Suprapubic skin (tissue), 4 donors: ENCODE results near the gene TMEM267. TPM values are rescaled to one million over a fixed set of nuclear protein-coding genes. Genes with fewer than 3 reads are reported as not detected.
A peak's percentile ranks its signal among the peaks of the same experiment; 100 is the strongest.

Experiments
- DNase-seq, 2 donors: peaks; one replicate each; pipeline ENCODE4 v3.0.0-alpha.2; 2019; ENCODE audit warnings: low spot score in 2 of 2
- H3K27ac ChIP-seq: fragments of 200-600 bp; sonication (generic); one replicate; pipeline ENCODE4 v1.5.1; 2019
- H3K27me3 ChIP-seq: fragments of 200-600 bp; sonication (generic); one replicate; pipeline ENCODE4 v1.5.1; 2019
- H3K36me3 ChIP-seq: fragments of 200-600 bp; sonication (generic); one replicate; pipeline ENCODE4 v1.5.1; 2019
- H3K4me1 ChIP-seq: fragments of 200-600 bp; sonication (generic); one replicate; pipeline ENCODE4 v1.5.1; 2019
- H3K4me3 ChIP-seq: fragments of 200-600 bp; sonication (generic); one replicate; pipeline ENCODE4 v1.5.1; 2019; ENCODE audit warnings: mild to moderate bottlenecking
- H3K9me3 ChIP-seq: fragments of 200-600 bp; sonication (generic); one replicate; pipeline ENCODE4 v1.5.1; 2019
- EP300 ChIP-seq: sonication (generic); formaldehyde crosslinking; IDR thresholded peaks from one replicate; pipeline ENCODE4 v1.6.1; 2017; ENCODE audit warnings: antibody characterized with exemption
- POLR2A ChIP-seq, 2 donors: fragments of 450-650 bp; IDR thresholded peaks; one replicate each; pipeline ENCODE4 v1.6.1; 2017; ENCODE audit warnings: antibody characterized with exemption in 2 of 2, mild to moderate bottlenecking in 2 of 2, moderate library complexity in 2 of 2
- POLR2AphosphoS5 ChIP-seq, 3 donors: sonication (generic); formaldehyde crosslinking; IDR thresholded peaks; one replicate each; pipeline ENCODE4 v1.6.1; 2017; ENCODE audit warnings: antibody characterized with exemption in 3 of 3
- WGBS: methylation state at CpG from one replicate; pipeline ENCODE4 v1.1.5; 2018; 5-methylcytosine and 5-hydroxymethylcytosine counted together
- total RNA-seq, 4 donors: library from RNA; depleted of rRNA; stranded (reverse); fragments of >200 nt; gene quantifications; one replicate each; pipeline ENCODE4 v1.1.0, GENCODE V29; 2016
- TF ChIP-seq, protein P1 (sequence below), 2 donors: fragments of 200-600 bp in 1 of 2; fragments of 450-650 bp in 1 of 2; sonication (generic) in 1 of 2; IDR thresholded peaks; one replicate each; pipeline ENCODE4 v1.5.1; 2016 to 2019; ENCODE audit warnings: antibody characterized with exemption in 2 of 2, mild to moderate bottlenecking in 1 of 2, moderate library complexity in 1 of 2

TMEM267 gene, protein sequence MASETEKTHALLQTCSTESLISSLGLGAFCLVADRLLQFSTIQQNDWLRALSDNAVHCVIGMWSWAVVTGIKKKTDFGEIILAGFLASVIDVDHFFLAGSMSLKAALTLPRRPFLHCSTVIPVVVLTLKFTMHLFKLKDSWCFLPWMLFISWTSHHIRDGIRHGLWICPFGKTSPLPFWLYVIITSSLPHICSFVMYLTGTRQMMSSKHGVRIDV
- total RNA-seq: 10 to 100 TPM in 2 of 4 donors, 1 to 10 TPM in 2; 4.8 to 13.4 (median 10.6) TPM

DNA sequence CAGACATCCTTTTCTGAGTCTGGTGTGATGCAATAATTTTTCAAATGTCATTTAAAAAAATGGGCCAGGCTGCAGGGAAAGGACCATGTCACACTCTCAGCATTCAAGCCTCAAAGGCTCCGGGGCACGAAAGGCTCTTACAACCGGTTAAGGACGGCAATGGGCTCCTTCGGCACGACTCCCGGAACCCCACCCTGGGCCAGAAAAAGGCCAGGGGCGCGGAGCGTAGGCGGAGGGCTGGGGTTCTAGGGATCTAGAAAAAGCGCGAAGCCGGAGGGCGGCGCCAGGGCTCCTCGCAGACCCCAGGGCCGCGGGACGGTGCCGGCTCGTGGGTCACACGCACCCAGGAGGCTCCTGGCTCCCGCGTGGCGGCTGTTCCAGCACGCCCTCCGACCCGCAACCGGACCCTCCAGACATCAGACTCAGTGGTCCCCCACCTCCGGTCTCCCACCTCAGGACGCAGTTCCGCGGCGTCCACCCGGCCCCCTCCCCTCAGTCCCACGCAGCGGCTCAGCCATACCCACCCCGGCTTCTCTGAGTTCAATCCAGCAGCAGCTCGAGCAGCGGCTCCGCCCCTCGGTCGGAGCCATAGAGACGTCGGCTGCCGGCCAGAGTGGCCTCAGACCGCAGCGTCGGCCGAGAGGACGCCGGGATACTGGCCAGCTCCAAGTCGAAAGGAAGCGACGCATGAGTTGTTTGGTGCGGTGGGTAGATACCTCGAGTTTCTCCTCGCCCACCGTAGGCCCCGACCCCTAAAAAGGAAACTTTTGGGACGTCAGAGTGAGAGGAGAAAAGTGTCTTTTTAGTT, at the start of gene TMEM267:
TSS of gene TMEM267 (minus strand) at position 568 of the 808 bp plus-strand sequence. CDS start 29,896 bp downstream, outside the sequence.
- Histone ChIP-seq H3K9me3 (no peaks in the 10 kb centered on the region), H3K4me1 (peaks cover 23% of the 10 kb centered on the region), H3K4me3 (peak within 1 kb of the TSS; percentile 78), H3K27ac (peak within 1 kb of the TSS; percentile 99), H3K36me3 (no peaks in the 10 kb centered on the region), H3K27me3 (no peaks in the 10 kb centered on the region)
- DNase-seq: peak; percentile 94 to 95
- peak in 2 of 3 donors; percentile 53 to 63 for TF ChIP-seq POLR2AphosphoS5 (IDR thresholded peaks at IDR 0.05)
- peak; percentile 75 to 86 for TF ChIP-seq POLR2A (IDR thresholded peaks at IDR 0.05)
- no peak for TF ChIP-seq EP300
- TF ChIP-seq, protein P1, sequence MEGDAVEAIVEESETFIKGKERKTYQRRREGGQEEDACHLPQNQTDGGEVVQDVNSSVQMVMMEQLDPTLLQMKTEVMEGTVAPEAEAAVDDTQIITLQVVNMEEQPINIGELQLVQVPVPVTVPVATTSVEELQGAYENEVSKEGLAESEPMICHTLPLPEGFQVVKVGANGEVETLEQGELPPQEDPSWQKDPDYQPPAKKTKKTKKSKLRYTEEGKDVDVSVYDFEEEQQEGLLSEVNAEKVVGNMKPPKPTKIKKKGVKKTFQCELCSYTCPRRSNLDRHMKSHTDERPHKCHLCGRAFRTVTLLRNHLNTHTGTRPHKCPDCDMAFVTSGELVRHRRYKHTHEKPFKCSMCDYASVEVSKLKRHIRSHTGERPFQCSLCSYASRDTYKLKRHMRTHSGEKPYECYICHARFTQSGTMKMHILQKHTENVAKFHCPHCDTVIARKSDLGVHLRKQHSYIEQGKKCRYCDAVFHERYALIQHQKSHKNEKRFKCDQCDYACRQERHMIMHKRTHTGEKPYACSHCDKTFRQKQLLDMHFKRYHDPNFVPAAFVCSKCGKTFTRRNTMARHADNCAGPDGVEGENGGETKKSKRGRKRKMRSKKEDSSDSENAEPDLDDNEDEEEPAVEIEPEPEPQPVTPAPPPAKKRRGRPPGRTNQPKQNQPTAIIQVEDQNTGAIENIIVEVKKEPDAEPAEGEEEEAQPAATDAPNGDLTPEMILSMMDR (IDR thresholded peaks at IDR 0.05): no peak
- 0% methylated on average over 26 of the region's 62 CpGs for WGBS

DNA sequence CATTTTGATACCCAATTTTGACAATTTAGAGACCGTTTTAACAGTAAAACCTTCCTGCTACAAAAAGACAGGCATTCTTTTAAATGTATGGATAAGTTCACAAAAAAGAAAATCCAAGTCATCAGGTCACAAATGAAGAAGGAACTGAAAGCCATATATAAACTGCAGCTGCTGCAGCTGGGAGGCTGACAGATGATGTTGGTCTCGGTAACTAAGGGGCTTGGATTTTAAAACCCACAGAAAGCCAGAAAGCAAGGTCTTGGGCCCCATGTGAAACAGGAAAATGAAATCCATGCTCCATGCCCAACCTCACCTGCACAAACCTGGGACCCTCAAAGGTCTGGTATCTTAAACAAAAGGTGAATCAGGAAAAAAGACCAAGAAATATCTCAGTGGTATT, 47.0 kb upstream of the TMEM267 start:
- Histone ChIP-seq H3K9me3 (no peaks in the 10 kb centered on the region), H3K36me3 (peaks cover 78% of the 10 kb centered on the region), H3K27me3 (no peaks in the 10 kb centered on the region), H3K27ac (no peak overlapping the region), H3K4me3 (no peak overlapping the region), H3K4me1 (no peaks in the 10 kb centered on the region)
- no peak for DNase-seq
- 90% methylated on average over 2 of the region's 2 CpGs for WGBS
- TF ChIP-seq, protein P1 (IDR thresholded peaks at IDR 0.05): no peak
- TF ChIP-seq EP300: no peak

DNA sequence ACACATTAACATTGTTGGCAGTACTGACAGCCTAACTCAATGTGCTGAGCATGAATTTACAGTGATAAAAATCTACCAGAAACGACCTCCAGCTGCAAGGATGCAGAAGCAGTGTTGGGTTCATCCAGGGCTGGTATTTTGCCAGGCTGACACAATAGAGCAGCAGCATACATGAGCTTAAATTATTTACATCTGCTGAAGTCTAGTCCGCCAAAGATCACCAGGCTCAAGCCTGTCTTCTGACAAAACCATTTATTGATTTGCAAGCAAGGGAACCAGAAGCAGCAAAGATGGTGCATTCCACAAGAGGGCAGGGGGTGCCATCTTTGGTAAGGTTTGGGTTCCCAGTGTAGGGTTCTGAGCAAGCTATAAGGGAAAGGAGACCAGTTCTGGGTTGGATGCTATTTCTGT, 40.0 kb upstream of the TMEM267 start:
- 54% methylated on average over 2 of the region's 2 CpGs for WGBS
- no peak for DNase-seq
- Histone ChIP-seq H3K4me1 (no peaks in the 10 kb centered on the region), H3K36me3 (peaks cover 32% of the 10 kb centered on the region), H3K4me3 (no peak overlapping the region), H3K9me3 (no peaks in the 10 kb centered on the region), H3K27me3 (no peaks in the 10 kb centered on the region), H3K27ac (no peak overlapping the region)
- TF ChIP-seq EP300 (no peak), POLR2A (IDR thresholded peaks at IDR 0.05) (no peak), POLR2AphosphoS5 (IDR thresholded peaks at IDR 0.05) (no peak)
- TF ChIP-seq, protein P1 (IDR thresholded peaks at IDR 0.05): no peak

DNA sequence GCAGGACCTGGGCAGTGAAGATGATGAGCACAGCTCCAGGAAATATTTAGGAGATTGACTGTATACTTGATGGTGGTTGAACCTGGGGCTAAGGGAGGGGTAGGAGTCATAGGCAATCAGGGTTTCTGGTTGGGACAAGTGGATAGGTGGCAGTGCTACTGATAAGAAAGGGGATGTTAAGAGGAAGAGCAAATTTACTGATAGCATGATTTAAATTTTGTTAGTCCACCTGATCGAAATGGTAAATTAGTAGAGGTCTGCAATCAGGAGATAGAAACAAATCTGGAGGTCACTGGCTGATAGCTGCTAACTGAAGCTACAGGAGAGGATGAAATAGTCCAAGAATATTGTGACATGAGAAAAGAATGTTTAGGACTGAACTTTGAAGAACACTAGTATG, 37.0 kb upstream of the TMEM267 start:
- TF ChIP-seq POLR2A (IDR thresholded peaks at IDR 0.05) (no peak), EP300 (no peak), POLR2AphosphoS5 (IDR thresholded peaks at IDR 0.05) (no peak)

DNA sequence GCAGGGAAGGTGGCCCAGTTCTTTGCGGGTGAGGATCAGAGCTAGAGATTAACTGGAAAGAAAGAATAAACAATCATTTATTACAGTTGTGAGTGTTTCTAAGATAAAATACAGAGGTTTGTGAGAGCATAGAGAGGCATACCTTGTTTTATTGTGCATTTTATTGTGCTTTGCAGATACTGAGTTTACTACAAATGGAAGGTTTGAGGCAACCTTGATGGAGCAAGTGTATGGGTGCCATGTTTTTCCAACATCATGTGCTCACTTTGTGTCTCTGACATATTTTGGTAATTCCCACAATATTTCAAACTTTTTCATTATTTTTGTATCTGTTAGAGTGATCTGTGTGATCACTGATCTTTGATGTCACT, 32.0 kb upstream of the TMEM267 start:
- 24% methylated on average over 1 of the region's 1 CpG for WGBS
- no peak for TF ChIP-seq POLR2AphosphoS5 (IDR thresholded peaks at IDR 0.05)
- TF ChIP-seq, protein P1 (IDR thresholded peaks at IDR 0.05): no peak
- TF ChIP-seq POLR2A (IDR thresholded peaks at IDR 0.05): no peak
- no peak for TF ChIP-seq EP300
- DNase-seq: no peak
- H3K4me3 ChIP-seq: peak overlapping the region; percentile 63
- no peaks in the 10 kb centered on the region for H3K27me3 ChIP-seq
- H3K4me1 ChIP-seq: peaks cover 17% of the 10 kb centered on the region
- H3K9me3 ChIP-seq: no peaks in the 10 kb centered on the region
- H3K36me3 ChIP-seq: no peaks in the 10 kb centered on the region
- peak overlapping the region; percentile 86 for H3K27ac ChIP-seq

More for the DNA sequence above, 37.0 kb upstream of the TMEM267 start:
- Histone ChIP-seq H3K36me3 (peaks cover 14% of the 10 kb centered on the region), H3K9me3 (no peaks in the 10 kb centered on the region), H3K27me3 (no peaks in the 10 kb centered on the region), H3K4me3 (no peak overlapping the region), H3K4me1 (peaks cover under 1% of the 10 kb centered on the region), H3K27ac (no peak overlapping the region)
- no peak for DNase-seq
- WGBS: 97% methylated on average over 1 of the region's 1 CpG
